Ishikawa (cell line): ENCODE data around the gene RIPOR2.

Experiments
- CEBPB ChIP-seq: IDR thresholded peaks from 2 replicates; pipeline ENCODE4 v1.6.1; 2012
- CREB1 ChIP-seq: IDR thresholded peaks from 2 replicates; pipeline ENCODE4 v1.6.1; 2012; ENCODE audit warnings: low read depth
- EGR1 ChIP-seq: IDR thresholded peaks from 2 replicates; pipeline ENCODE4 v1.6.1; 2012
- EP300 ChIP-seq: IDR thresholded peaks from 2 replicates; pipeline ENCODE4 v1.6.1; 2012; ENCODE audit warnings: borderline replicate concordance
- FOXM1 ChIP-seq: IDR thresholded peaks from 2 replicates; pipeline ENCODE4 v1.6.1; 2012; ENCODE audit warnings: low read depth, borderline replicate concordance
- NFIC ChIP-seq: IDR thresholded peaks from 2 replicates; pipeline ENCODE4 v1.6.1; 2012
- RAD21 ChIP-seq: IDR thresholded peaks from 2 replicates; pipeline ENCODE4 v1.6.1; 2012; ENCODE audit warnings: low read depth
- TAF1 ChIP-seq: IDR thresholded peaks from 2 replicates; pipeline ENCODE4 v1.6.1; 2012; ENCODE audit warnings: low read depth, mild to moderate bottlenecking
- TCF12 ChIP-seq: IDR thresholded peaks from 2 replicates; pipeline ENCODE4 v1.6.1; 2012; ENCODE audit warnings: low read depth
- TEAD4 ChIP-seq: IDR thresholded peaks from 2 replicates; pipeline ENCODE4 v1.6.1; 2012
- YY1 ChIP-seq: IDR thresholded peaks from 2 replicates; pipeline ENCODE4 v1.6.1; 2012; ENCODE audit warnings: low read depth
- ZBTB7A ChIP-seq: IDR thresholded peaks from 2 replicates; pipeline ENCODE4 v1.6.1; 2012; ENCODE audit warnings: low read depth
- TF ChIP-seq, protein P1 (sequence below): IDR thresholded peaks from 2 replicates; pipeline ENCODE4 v1.6.1; 2012
- TF ChIP-seq, protein P2 (sequence below): IDR thresholded peaks from 2 replicates; pipeline ENCODE4 v1.6.1; 2012; ENCODE audit warnings: low read depth, mild to moderate bottlenecking
- TF ChIP-seq, protein P3 (sequence below): IDR thresholded peaks from 2 replicates; pipeline ENCODE4 v1.6.1; 2012

The RIPOR2 gene

DNA sequence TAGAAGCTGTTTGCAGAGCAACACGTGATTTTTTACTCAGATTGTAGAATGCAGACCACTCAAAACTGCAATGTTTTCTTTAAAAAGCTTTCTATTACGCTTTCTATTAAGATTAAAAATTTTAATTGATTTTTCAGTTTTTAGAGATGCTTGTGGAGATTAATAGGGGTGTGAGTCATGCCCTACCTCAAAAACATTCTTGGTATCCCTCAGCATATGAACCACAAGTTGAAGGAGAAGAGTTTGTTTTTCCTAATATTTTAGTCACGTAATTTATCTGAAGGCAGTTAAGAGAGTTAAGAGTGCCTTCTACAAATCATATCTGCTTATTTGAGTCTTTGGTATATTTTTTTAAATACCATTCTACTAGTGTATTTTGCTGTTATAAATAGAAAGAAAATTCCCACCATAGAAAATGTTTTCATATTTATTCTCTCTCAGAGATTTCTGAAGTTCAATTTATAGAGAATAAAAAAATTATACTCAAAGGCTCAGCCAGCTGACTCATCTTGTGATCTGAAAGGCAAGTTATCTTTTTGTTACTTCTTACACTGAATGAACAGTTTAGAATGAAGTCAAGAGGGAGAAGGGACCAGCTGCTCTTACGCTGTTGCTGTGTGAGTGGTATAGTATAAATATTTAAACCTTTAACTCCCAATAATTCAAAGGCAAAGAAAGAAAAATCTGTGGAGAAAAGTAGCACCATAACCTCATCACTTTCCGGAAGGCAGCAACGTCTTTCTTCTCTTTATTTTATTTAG is 7.6 kb downstream of the RIPOR2 start:
- no peak for TF ChIP-seq NFIC
- TF ChIP-seq EP300, result no peak
- no peak for TF ChIP-seq YY1
- TF ChIP-seq, protein P1, sequence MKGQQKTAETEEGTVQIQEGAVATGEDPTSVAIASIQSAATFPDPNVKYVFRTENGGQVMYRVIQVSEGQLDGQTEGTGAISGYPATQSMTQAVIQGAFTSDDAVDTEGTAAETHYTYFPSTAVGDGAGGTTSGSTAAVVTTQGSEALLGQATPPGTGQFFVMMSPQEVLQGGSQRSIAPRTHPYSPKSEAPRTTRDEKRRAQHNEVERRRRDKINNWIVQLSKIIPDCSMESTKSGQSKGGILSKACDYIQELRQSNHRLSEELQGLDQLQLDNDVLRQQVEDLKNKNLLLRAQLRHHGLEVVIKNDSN, result no peak
- TF ChIP-seq TAF1, result no peak
- TF ChIP-seq TEAD4, result no peak
- TF ChIP-seq, protein P2, sequence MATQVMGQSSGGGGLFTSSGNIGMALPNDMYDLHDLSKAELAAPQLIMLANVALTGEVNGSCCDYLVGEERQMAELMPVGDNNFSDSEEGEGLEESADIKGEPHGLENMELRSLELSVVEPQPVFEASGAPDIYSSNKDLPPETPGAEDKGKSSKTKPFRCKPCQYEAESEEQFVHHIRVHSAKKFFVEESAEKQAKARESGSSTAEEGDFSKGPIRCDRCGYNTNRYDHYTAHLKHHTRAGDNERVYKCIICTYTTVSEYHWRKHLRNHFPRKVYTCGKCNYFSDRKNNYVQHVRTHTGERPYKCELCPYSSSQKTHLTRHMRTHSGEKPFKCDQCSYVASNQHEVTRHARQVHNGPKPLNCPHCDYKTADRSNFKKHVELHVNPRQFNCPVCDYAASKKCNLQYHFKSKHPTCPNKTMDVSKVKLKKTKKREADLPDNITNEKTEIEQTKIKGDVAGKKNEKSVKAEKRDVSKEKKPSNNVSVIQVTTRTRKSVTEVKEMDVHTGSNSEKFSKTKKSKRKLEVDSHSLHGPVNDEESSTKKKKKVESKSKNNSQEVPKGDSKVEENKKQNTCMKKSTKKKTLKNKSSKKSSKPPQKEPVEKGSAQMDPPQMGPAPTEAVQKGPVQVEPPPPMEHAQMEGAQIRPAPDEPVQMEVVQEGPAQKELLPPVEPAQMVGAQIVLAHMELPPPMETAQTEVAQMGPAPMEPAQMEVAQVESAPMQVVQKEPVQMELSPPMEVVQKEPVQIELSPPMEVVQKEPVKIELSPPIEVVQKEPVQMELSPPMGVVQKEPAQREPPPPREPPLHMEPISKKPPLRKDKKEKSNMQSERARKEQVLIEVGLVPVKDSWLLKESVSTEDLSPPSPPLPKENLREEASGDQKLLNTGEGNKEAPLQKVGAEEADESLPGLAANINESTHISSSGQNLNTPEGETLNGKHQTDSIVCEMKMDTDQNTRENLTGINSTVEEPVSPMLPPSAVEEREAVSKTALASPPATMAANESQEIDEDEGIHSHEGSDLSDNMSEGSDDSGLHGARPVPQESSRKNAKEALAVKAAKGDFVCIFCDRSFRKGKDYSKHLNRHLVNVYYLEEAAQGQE, result no peak
- TF ChIP-seq, protein P3, sequence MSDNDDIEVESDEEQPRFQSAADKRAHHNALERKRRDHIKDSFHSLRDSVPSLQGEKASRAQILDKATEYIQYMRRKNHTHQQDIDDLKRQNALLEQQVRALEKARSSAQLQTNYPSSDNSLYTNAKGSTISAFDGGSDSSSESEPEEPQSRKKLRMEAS, result no peak
- TF ChIP-seq FOXM1, result no peak
- TF ChIP-seq CREB1, result no peak
- no peak for TF ChIP-seq RAD21

DNA sequence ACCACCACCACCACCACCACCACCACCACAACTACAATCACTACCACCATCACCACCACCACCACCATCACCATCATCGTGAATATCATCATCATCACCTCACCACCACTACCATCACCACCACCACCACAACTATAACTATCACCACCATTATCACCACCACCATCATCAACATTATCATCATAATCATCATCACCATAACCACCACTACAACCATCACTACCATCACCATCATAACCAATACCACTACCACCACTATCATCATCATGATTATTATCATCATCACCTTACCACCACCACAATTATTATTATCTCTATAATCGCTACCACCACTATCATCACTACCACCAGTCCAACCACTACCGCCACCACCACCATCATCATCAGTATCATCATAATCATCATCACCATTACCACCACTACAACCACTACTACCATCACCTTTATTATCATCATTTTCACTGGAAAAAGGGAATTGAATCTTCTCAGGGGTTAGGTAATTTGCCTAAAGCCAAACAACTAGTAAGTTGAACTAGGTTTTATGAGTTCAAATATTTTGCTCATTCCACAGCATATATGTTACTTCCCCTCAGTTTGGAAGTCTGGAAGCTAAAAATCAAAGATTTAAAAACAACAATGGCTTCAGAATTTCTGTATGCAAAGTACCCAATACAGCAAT is 8.3 kb downstream of the RIPOR2 start:
- no peak for TF ChIP-seq FOXM1
- no peak for TF ChIP-seq CEBPB
- TF ChIP-seq EP300, result no peak
- no peak for TF ChIP-seq NFIC
- no peak for TF ChIP-seq TCF12
- TF ChIP-seq, protein P3, result no peak
- TF ChIP-seq CREB1, result no peak
- no peak for TF ChIP-seq ZBTB7A
- no peak for TF ChIP-seq TAF1
- no peak for TF ChIP-seq TEAD4
- TF ChIP-seq, protein P2, result no peak
- no peak for TF ChIP-seq EGR1
- TF ChIP-seq RAD21, result no peak
- TF ChIP-seq YY1, result no peak
- TF ChIP-seq, protein P1, result no peak

DNA sequence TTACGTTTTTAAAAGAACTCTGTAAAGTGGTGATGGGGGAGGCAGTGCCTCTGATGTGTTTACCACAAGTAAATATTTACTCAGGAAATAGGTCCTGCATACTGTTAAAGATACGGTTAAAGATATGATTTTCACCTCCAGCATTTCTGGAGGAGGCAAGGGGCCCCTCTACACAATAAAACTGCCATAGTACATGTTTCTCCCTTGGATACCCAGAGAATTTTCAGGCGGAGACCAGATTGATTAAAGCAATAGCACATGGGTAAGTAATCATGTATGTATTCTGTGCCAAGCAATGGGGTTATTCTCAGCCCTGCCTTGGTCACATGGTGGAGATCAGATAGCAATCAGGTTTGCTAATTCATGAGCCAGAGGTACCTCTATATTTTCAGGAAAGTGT is 9.6 kb downstream of the RIPOR2 start:
- no peak for TF ChIP-seq CREB1
- TF ChIP-seq YY1, result no peak
- TF ChIP-seq TCF12, result no peak
- TF ChIP-seq FOXM1, result no peak
- no peak for TF ChIP-seq EP300
- TF ChIP-seq, protein P3, result no peak
- TF ChIP-seq, protein P1, result no peak
- no peak for TF ChIP-seq TAF1
- TF ChIP-seq ZBTB7A, result no peak
- no peak for TF ChIP-seq NFIC
- TF ChIP-seq RAD21, result no peak
- no peak for TF ChIP-seq TEAD4
- TF ChIP-seq, protein P2, result no peak
- no peak for TF ChIP-seq CEBPB
- no peak for TF ChIP-seq EGR1
